Loucy (cell line): ENCODE measurements around the gene GPX1.

Source experiments
- H2AFZ ChIP-seq: fragments of 200-600 bp; sonication (generic); 2 replicates; pipeline ENCODE4 v1.6.0; 2016; ENCODE audit warnings: antibody characterized with exemption, mild to moderate bottlenecking, low read length, moderate library complexity
- H3F3A ChIP-seq: fragments of 200-600 bp; 2 replicates; pipeline ENCODE4 v1.6.0; 2016; ENCODE audit warnings: antibody characterized with exemption, low read depth, mild to moderate bottlenecking
- H3K27me3 ChIP-seq: fragments of 200-600 bp; sonication (generic); 2 replicates; pipeline ENCODE4 v1.6.1; 2014; ENCODE audit warnings: low read length, mild to moderate bottlenecking; ENCODE audit not compliant: insufficient read depth, poor library complexity, severe bottlenecking
- H3K36me3 ChIP-seq: fragments of 200-600 bp; sonication (generic); 2 replicates; pipeline ENCODE4 v1.6.1; 2016; ENCODE audit warnings: low read length; ENCODE audit not compliant: insufficient read depth
- H3K4me1 ChIP-seq: fragments of 200-600 bp; sonication (generic); 2 replicates; pipeline ENCODE4 v1.5.1; 2014; ENCODE audit warnings: low read length, mild to moderate bottlenecking; ENCODE audit not compliant: insufficient read depth, poor library complexity, severe bottlenecking
- H3K4me2 ChIP-seq: fragments of 200-600 bp; sonication (generic); 2 replicates; pipeline ENCODE4 v1.6.0; 2014; ENCODE audit warnings: antibody characterized with exemption, low read length, low read depth, mild to moderate bottlenecking; ENCODE audit not compliant: poor library complexity, severe bottlenecking
- H3K4me3 ChIP-seq: fragments of 200-600 bp; sonication (generic); 2 replicates; pipeline ENCODE4 v1.5.1; 2014; ENCODE audit warnings: low read length, mild to moderate bottlenecking, mixed read lengths; ENCODE audit not compliant: poor library complexity, severe bottlenecking
- H3K79me2 ChIP-seq: fragments of 200-600 bp; sonication (generic); 2 replicates; pipeline ENCODE4 v1.6.1; 2014; ENCODE audit warnings: low read length; ENCODE audit not compliant: insufficient read depth
- H3K9ac ChIP-seq: fragments of 200-600 bp; sonication (generic); 2 replicates; pipeline ENCODE4 v1.6.0; 2014; ENCODE audit warnings: mild to moderate bottlenecking, low read depth, low read length, moderate library complexity; ENCODE audit not compliant: poor library complexity, severe bottlenecking
- H3K9me2 ChIP-seq: fragments of 200-600 bp; sonication (generic); replicated peaks from 2 replicates; pipeline ENCODE4 v1.6.1; 2016; ENCODE audit warnings: low read depth, low read length, mixed read lengths
- H3K9me3 ChIP-seq: fragments of 200-600 bp; sonication (generic); 2 replicates; pipeline ENCODE4 v1.6.1; 2014; ENCODE audit warnings: mild to moderate bottlenecking, antibody characterized with exemption, low read length, low read depth; ENCODE audit not compliant: insufficient read depth
- H4K20me1 ChIP-seq: fragments of 200-600 bp; sonication (generic); 2 replicates; pipeline ENCODE4 v1.6.0; 2014; ENCODE audit warnings: antibody characterized with exemption, low read length, mild to moderate bottlenecking; ENCODE audit not compliant: insufficient read depth, poor library complexity, severe bottlenecking
- CTCF ChIP-seq: fragments of 200-600 bp; sonication (generic); conservative IDR thresholded peaks from 2 replicates; pipeline ENCODE4 v1.5.1; 2014; ENCODE audit warnings: mild to moderate bottlenecking, antibody characterized with exemption, low read length
- EZH2phosphoT487 ChIP-seq: fragments of 200-600 bp; IDR thresholded peaks from 2 replicates; pipeline ENCODE4 v1.6.1; 2018; ENCODE audit warnings: antibody characterized with exemption, mild to moderate bottlenecking, moderate library complexity, borderline replicate concordance

The GPX1 gene

GRCh38 chr3:49371946-49372345, 13.8 kb upstream of the GPX1 start:
- Histone ChIP-seq H3K27me3 (no peaks in the 10 kb centered on the region), H3K9me3 (no peaks in the 10 kb centered on the region), H2AFZ (no peak overlapping the region), H3K9ac (no peak overlapping the region), H3K9me2 (no peaks in the 10 kb centered on the region), H3K4me2 (no peak overlapping the region), H3K4me1 (no peaks in the 10 kb centered on the region), H3F3A (no peaks in the 10 kb centered on the region), H3K4me3 (no peak overlapping the region), H3K36me3 (peaks cover 72% of the 10 kb centered on the region; the same call in 1 of the 2 replicates), H4K20me1 (peaks cover 58% of the 10 kb centered on the region), H3K79me2 (peaks cover 66% of the 10 kb centered on the region)
- no peak for TF ChIP-seq CTCF
- no peak for TF ChIP-seq EZH2phosphoT487

- H4K20me1 ChIP-seq, result peaks cover 51% of the 10 kb centered on the region
- H2AFZ ChIP-seq, result no peak overlapping the region
- H3K9me2 ChIP-seq, result no peaks in the 10 kb centered on the region
- no peak overlapping the region for H3K4me2 ChIP-seq
- no peaks in the 10 kb centered on the region for H3F3A ChIP-seq
- no peak for TF ChIP-seq EZH2phosphoT487
- no peak for TF ChIP-seq CTCF
- H3K36me3 ChIP-seq, result peaks cover 84% of the 10 kb centered on the region; the same call in 1 of the 2 replicates
- peaks cover 63% of the 10 kb centered on the region for H3K79me2 ChIP-seq
- H3K9ac ChIP-seq, result no peak overlapping the region
- no peaks in the 10 kb centered on the region for H3K4me1 ChIP-seq
- no peaks in the 10 kb centered on the region for H3K27me3 ChIP-seq
- H3K9me3 ChIP-seq, result no peaks in the 10 kb centered on the region
- no peak overlapping the region for H3K4me3 ChIP-seq
These were observed 12.6 kb upstream of the GPX1 start for GRCh38 chr3:49370585-49371290.

- H3F3A ChIP-seq, result peaks cover 6% of the 10 kb centered on the region; the same call in 1 of the 2 replicates
- H3K27me3 ChIP-seq, result no peaks in the 10 kb centered on the region
- H3K79me2 ChIP-seq, result peaks cover 10% of the 10 kb centered on the region; the same call in 1 of the 2 replicates
- no peak overlapping the region for H3K9ac ChIP-seq
- H3K36me3 ChIP-seq, result peaks cover 80% of the 10 kb centered on the region
- H2AFZ ChIP-seq, result no peak overlapping the region
- no peak for TF ChIP-seq EZH2phosphoT487
- TF ChIP-seq CTCF, result no peak
- no peak overlapping the region for H3K4me2 ChIP-seq
- H3K9me2 ChIP-seq, result no peaks in the 10 kb centered on the region
- H3K4me1 ChIP-seq, result peaks cover 7% of the 10 kb centered on the region
- H3K9me3 ChIP-seq, result no peaks in the 10 kb centered on the region
- H3K4me3 ChIP-seq, result no peak overlapping the region
- H4K20me1 ChIP-seq, result no peaks in the 10 kb centered on the region
These were observed 4.4 kb upstream of the GPX1 start for GRCh38 chr3:49362561-49362960.
